Coronary artery (tissue), 2 donors: ENCODE data around the gene GJB4.

ENCODE experiments used
- DNase-seq: peaks from one replicate; pipeline ENCODE4 v3.0.0-alpha.2; 2017; ENCODE audit warnings: low spot score
- H3K27ac ChIP-seq, 2 donors: fragments of 200-600 bp; sonication (generic); one replicate each; pipeline ENCODE4 v1.5.1; 2016 to 2019
- H3K4me3 ChIP-seq: fragments of 200-600 bp; sonication (generic); 2 replicates; pipeline ENCODE4 v1.5.1; 2016; ENCODE audit warnings: mild to moderate bottlenecking, moderate library complexity
- CTCF ChIP-seq: fragments of 200-600 bp; sonication (generic); IDR thresholded peaks from one replicate; pipeline ENCODE4 v1.5.1; 2019; ENCODE audit warnings: antibody characterized with exemption

The GJB4 gene

GRCh38 chr1:34755961-34756360 lies 3.6 kb upstream of the GJB4 start:
- no peak for DNase-seq
- H3K4me3 ChIP-seq, result no peak overlapping the region
- no peak for TF ChIP-seq CTCF
- no peak overlapping the region for H3K27ac ChIP-seq

GRCh38 chr1:34757386-34757785 lies 2.2 kb upstream of the GJB4 start:
- TF ChIP-seq CTCF, result no peak
- Histone ChIP-seq H3K27ac (no peak overlapping the region), H3K4me3 (no peak overlapping the region)
- no peak for DNase-seq

DNA sequence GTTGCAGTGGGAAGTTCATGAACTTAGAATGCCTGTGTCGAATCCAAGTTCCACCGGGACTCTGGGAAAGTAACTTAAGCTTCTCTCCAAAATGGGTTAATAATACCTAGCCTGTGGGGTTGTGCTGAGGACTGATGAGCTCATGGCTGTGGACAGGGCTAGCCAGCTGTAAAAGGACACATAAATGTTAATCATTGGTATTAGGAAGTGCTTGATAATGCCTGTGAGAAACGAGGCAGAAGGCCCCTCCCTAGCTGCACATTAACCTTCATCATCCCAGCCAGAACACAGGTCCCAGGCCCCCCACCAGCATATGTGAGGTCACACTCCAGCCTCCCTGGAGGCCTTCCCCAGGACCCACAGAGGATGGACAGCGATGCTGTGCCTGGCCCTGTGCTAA lies 789 bp upstream of the GJB4 start:
- TF ChIP-seq CTCF, result no peak
- H3K27ac ChIP-seq, result no peak overlapping the region
- no peak for DNase-seq
- no peak overlapping the region for H3K4me3 ChIP-seq

DNA sequence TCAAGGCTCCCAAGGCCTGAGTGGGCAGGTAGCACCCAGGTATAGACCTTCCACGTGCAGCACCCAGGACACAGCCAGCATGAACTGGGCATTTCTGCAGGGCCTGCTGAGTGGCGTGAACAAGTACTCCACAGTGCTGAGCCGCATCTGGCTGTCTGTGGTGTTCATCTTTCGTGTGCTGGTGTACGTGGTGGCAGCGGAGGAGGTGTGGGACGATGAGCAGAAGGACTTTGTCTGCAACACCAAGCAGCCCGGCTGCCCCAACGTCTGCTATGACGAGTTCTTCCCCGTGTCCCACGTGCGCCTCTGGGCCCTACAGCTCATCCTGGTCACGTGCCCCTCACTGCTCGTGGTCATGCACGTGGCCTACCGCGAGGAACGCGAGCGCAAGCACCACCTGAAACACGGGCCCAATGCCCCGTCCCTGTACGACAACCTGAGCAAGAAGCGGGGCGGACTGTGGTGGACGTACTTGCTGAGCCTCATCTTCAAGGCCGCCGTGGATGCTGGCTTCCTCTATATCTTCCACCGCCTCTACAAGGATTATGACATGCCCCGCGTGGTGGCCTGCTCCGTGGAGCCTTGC lies 1.7 kb downstream of the GJB4 start:
- no peak for TF ChIP-seq CTCF
- DNase-seq, result no peak

DNA sequence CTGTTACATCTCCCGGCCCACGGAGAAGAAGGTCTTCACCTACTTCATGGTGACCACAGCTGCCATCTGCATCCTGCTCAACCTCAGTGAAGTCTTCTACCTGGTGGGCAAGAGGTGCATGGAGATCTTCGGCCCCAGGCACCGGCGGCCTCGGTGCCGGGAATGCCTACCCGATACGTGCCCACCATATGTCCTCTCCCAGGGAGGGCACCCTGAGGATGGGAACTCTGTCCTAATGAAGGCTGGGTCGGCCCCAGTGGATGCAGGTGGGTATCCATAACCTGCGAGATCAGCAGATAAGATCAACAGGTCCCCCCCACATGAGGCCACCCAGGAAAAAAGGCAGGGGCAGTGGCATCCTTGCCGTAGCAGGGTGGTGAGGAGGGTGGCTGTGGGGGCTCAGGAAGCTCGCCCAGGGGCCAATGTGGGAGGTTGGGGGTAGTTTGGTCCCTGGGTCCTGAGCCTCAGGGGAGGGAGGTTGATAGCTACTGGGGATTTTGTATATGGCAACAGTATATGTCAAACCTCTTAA lies 2.3 kb downstream of the GJB4 start:
- TF ChIP-seq CTCF, result no peak
- Histone ChIP-seq H3K4me3 (no peak overlapping the region), H3K27ac (no peak overlapping the region)
- DNase-seq, result no peak

More for the DNA sequence above, 1.7 kb downstream of the GJB4 start:
- Histone ChIP-seq H3K4me3 (no peak overlapping the region), H3K27ac (no peak overlapping the region)

DNA sequence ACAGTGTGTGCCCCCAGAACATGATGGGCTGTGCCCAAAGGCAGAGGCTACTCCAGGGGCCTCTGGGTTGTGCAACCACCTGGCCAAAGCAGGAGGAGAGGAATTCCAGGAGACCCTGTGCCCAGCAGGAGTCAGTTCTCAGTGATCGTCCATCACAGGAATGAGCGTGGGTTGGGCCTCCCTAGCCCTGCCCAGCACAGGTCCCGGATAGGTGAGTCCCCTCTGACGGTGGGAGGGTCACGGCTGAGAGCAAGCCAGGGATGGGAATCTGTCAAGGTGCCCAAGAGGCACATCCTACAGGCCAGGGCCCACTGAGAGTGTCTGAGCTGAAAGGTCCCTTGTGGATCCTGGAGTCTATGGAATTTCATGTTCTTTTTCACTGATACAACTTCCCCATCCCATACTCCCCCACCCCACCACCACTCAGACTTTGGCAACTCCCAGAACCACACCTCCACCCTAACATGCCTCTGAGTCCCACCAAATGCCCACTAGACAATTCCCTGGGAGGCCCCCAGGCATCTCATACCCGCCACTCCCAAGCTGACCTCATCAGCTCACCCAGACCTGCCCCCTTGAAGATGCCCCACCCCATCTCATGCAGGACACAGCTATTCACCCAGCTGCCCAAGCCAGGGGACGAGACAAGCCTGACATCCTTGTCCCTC lies 3.1 kb downstream of the GJB4 start:
- TF ChIP-seq CTCF, result no peak
- no peak overlapping the region for H3K27ac ChIP-seq
- H3K4me3 ChIP-seq, result no peak overlapping the region
- DNase-seq, result no peak
